GM21619 (cell line): ENCODE data around the gene FTH1.

Experiments
- ATAC-seq: cut with Tn5 transposase; IDR thresholded peaks from one replicate; pipeline ENCODE4 v1.9.1; 2021; ENCODE audit not compliant: unreplicated experiment

FTH1 gene

DNA sequence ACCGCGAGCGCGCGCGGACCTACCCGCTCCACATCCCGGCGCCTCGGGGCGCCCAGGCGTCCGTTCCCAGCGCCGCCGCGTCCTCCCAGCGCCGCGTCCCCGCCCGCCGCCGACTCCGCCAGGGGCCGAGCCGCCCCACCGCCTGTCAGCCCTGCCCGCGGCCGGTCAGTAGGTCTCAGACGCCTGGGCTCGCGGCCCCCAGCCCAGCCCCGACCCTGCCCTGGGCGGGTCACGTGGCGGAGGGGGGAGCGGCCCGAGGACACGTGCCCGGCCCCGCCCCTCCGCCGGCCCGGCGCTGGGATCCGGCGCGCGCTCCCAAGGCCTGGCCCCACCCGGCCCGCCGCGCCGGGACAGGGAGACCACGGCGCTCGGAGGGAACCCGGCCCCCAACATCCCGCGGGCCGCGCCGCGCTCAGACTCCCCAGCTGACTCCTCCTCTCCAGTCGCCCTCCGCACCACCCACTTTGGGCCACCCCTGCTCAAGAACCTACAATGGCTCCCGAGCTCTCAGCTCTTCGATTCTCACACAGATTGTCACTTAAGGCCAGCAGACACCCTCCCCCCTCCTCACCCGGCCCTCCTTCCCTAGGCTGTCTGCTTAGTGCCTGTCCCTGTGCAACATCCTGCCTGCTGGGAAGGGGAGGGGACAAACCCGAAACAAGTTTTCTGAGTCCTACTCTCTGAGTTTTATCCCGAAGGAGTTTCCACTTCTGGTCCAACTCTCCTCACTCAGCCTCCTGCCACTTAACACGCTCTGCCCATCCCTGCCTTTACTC is 49.9 kb downstream of the FTH1 start, which contains the start of gene RAB3IL1:
Gene RAB3IL1, minus strand, starts transcription at position 233 of the 776 bp plus-strand sequence. Its CDS starts 199 bp downstream, at position 34.
- ATAC-seq: no peak

GRCh38 chr11:61916737-61917333 is 50.6 kb downstream of the FTH1 start:
- no peak for ATAC-seq

DNA sequence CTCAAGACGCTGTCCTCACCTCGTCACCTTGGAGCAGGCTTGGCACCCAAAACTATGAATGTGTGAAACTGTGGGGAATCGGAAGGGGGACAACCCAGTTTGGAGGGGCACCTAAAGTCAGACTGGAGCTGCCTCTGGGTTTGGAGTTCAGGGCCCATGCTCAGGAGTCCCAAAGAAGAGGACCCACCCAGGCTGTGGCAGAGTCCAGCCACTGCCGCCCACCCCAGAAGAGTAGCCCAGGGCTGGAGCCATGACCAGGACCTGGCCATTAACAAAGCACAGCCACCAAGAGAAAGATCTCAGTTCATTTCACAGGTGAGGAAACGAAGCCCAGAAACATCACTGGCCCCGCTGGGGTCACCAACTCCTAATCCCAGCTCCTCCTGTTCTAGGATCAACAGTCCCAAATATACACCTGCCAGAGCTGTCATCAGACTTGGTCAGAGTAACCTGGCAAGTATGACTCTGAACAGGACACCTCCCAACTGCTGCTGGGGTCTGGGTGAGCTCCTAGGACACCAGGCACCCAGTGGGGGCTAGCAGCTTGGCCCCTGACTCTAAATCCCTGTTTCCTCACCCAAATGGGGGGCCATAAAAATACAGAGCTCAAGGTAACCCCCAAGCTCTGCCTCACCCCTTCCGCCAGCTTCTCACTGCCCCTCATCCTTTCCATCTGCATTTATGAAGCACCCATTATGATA is 52.8 kb downstream of the FTH1 start:
- no peak for ATAC-seq
